Parathyroid adenoma (tissue), 2 donors: ENCODE results near the gene SRPK3.

Experiments
- H2AFZ ChIP-seq: fragments of 300-600 bp; sonication (generic); one replicate; pipeline ENCODE4 v1.7.0; 2017; ENCODE audit warnings: antibody characterized with exemption, mild to moderate bottlenecking
- H3K27ac ChIP-seq: fragments of 300-600 bp; sonication (generic); one replicate; pipeline ENCODE4 v1.7.0; 2017
- H3K27me3 ChIP-seq: fragments of 300-600 bp; sonication (generic); one replicate; pipeline ENCODE4 v1.7.0; 2017; ENCODE audit warnings: low read length; ENCODE audit not compliant: control insufficient read depth, insufficient read depth
- H3K36me3 ChIP-seq: fragments of 300-600 bp; sonication (generic); one replicate; pipeline ENCODE4 v1.7.0; 2017; ENCODE audit warnings: low read length; ENCODE audit not compliant: control insufficient read depth, insufficient read depth
- H3K4me1 ChIP-seq: fragments of 300-600 bp; sonication (generic); one replicate; pipeline ENCODE4 v1.7.0; 2017; ENCODE audit warnings: control low read depth
- H3K4me2 ChIP-seq: fragments of 300-600 bp; sonication (generic); one replicate; pipeline ENCODE4 v1.7.0; 2017; ENCODE audit warnings: low read length
- H3K4me3 ChIP-seq: fragments of 300-600 bp; sonication (generic); one replicate; pipeline ENCODE4 v1.7.0; 2017; ENCODE audit warnings: low read depth, low read length
- H3K79me2 ChIP-seq: fragments of 300-600 bp; sonication (generic); one replicate; pipeline ENCODE4 v1.7.0; 2017; ENCODE audit warnings: control low read depth
- H3K9ac ChIP-seq: fragments of 300-600 bp; sonication (generic); one replicate; pipeline ENCODE4 v1.7.0; 2017; ENCODE audit warnings: mild to moderate bottlenecking
- H3K9me3 ChIP-seq: fragments of 300-600 bp; sonication (generic); one replicate; pipeline ENCODE4 v1.7.0; 2017; ENCODE audit warnings: low read length; ENCODE audit not compliant: control insufficient read depth
- TF ChIP-seq, protein P1 (sequence below): fragments of 300-600 bp; sonication (generic); IDR thresholded peaks from one replicate; pipeline ENCODE4 v1.7.0; 2017; ENCODE audit warnings: antibody characterized with exemption, mild to moderate bottlenecking
- donor health status: primary hyperparathyroidism.

Gene SRPK3

DNA sequence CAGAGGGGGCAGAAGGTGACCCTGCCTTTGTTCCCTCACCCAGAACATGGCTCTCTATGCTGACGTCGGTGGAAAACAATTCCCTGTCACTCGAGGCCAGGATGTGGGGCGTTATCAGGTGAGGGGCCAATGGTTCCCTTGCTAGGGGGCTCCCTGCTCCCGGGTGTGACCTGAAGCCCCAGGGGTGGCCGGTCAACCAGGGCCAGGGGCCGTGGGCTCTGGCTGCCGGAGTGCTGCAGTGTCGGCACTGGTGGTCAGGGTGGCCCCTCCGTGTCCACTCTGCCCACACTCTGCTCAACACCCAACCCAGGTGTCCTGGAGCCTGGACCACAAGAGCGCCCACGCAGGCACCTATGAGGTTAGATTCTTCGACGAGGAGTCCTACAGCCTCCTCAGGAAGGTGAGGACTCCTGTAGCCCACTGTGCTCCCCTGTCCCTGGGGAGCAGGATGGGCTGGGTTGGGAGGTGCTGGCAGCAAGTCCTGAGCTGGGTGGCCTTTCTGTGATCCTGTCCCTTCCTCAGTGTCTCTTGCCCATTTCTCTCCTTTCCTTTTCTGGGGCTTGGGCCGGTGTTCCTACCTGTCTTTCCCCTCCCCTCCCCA lies 16.7 kb downstream of the SRPK3 start:
- H3K79me2 ChIP-seq: peaks cover 6% of the 10 kb centered on the region
- H3K9me3 ChIP-seq: no peaks in the 10 kb centered on the region
- H3K4me2 ChIP-seq: no peak overlapping the region
- H3K36me3 ChIP-seq: no peaks in the 10 kb centered on the region
- TF ChIP-seq, protein P1, sequence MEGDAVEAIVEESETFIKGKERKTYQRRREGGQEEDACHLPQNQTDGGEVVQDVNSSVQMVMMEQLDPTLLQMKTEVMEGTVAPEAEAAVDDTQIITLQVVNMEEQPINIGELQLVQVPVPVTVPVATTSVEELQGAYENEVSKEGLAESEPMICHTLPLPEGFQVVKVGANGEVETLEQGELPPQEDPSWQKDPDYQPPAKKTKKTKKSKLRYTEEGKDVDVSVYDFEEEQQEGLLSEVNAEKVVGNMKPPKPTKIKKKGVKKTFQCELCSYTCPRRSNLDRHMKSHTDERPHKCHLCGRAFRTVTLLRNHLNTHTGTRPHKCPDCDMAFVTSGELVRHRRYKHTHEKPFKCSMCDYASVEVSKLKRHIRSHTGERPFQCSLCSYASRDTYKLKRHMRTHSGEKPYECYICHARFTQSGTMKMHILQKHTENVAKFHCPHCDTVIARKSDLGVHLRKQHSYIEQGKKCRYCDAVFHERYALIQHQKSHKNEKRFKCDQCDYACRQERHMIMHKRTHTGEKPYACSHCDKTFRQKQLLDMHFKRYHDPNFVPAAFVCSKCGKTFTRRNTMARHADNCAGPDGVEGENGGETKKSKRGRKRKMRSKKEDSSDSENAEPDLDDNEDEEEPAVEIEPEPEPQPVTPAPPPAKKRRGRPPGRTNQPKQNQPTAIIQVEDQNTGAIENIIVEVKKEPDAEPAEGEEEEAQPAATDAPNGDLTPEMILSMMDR: no peak
- no peak overlapping the region for H3K9ac ChIP-seq
- no peak overlapping the region for H3K4me3 ChIP-seq
- no peak overlapping the region for H2AFZ ChIP-seq
- H3K27me3 ChIP-seq: no peaks in the 10 kb centered on the region
- H3K4me1 ChIP-seq: no peaks in the 10 kb centered on the region
- H3K27ac ChIP-seq: no peak overlapping the region

DNA sequence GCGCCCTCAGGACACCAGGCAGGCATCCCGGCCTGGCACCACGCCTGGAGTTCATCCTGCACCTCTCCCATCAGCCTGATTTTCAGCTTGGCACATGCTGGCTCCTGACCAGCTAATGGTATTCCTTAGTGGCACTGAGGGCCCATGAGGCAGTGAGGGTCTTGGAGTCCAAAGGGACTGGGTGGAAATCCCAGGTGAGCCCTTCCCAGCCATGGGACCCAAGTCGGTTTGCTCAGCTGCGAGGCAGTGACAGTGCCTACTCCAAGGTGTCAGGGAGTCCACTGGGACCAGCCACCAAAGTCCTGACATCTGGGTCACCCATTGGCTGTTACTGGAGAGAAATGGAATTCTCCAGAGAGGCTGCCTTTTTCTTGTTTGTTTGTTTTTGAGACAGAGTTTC lies 18.5 kb downstream of the SRPK3 start:
- no peak overlapping the region for H3K9ac ChIP-seq
- H3K4me3 ChIP-seq: no peak overlapping the region

DNA sequence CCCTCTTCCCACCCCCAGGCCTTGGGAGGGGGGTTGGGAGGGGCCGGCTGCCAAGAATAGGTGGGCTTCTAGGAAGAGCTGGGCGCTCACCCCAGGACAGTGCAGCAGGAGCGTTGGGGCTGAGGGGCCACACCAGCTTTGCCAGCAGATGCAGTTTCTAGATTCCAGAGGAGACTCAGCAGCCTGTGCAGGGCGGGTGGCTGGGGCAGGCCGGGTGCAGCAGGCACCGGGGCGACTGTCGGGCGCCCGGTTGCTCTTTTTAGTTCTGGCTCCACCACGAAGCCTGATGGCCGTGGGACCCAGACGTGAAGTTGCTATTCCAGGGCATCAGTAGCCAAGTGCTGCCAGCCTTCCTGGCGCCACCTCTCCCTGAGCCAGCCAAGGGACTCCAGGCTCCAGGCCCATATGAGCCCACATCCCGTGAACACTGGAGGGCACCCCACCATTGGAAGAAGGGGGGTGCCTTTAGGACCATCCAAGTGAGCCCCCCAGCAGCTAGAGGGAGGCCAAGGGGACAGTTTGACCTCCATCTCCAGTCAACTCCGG lies 19.4 kb downstream of the SRPK3 start:
- H3K9ac ChIP-seq: no peak overlapping the region
- no peak overlapping the region for H3K27ac ChIP-seq

More for the DNA sequence above, 18.5 kb downstream of the SRPK3 start:
- H3K27me3 ChIP-seq: no peaks in the 10 kb centered on the region
- H3K27ac ChIP-seq: no peak overlapping the region
- no peak overlapping the region for H3K4me2 ChIP-seq
- TF ChIP-seq, protein P1: no peak
- no peaks in the 10 kb centered on the region for H3K36me3 ChIP-seq
- H3K4me1 ChIP-seq: no peaks in the 10 kb centered on the region
- no peaks in the 10 kb centered on the region for H3K9me3 ChIP-seq
- no peaks in the 10 kb centered on the region for H3K79me2 ChIP-seq
- H2AFZ ChIP-seq: no peak overlapping the region

DNA sequence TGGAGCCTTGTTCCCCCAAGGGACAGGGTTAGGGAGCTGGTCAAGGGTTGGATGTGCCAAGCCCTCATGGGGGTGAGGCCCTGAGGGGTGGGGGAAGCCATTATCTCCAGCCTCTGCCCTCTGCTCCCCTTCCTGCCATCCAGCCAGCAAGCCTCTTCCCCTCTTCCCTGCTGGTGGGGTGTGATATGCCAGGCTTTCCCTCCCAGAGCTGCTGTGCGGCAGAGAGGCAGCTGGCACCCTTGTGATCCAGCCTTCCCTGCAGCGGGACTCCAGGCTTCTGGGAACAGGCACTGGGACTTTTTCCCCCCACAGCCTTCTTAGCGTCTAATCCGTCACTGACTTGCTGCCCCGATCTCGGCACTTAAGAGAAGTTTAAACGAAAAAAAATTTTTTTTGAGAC lies 19.9 kb downstream of the SRPK3 start:
- no peak overlapping the region for H3K4me2 ChIP-seq
- TF ChIP-seq, protein P1: no peak
- no peak overlapping the region for H3K27ac ChIP-seq
- H3K9ac ChIP-seq: no peak overlapping the region
- no peaks in the 10 kb centered on the region for H3K27me3 ChIP-seq
- no peaks in the 10 kb centered on the region for H3K36me3 ChIP-seq
- H3K4me3 ChIP-seq: no peak overlapping the region
- H3K79me2 ChIP-seq: no peaks in the 10 kb centered on the region
- H3K9me3 ChIP-seq: no peaks in the 10 kb centered on the region
- no peak overlapping the region for H2AFZ ChIP-seq
- H3K4me1 ChIP-seq: no peaks in the 10 kb centered on the region

More for the DNA sequence above, 19.4 kb downstream of the SRPK3 start:
- Histone ChIP-seq H3K36me3 (no peaks in the 10 kb centered on the region), H3K9me3 (no peaks in the 10 kb centered on the region), H2AFZ (no peak overlapping the region), H3K79me2 (no peaks in the 10 kb centered on the region), H3K4me2 (no peak overlapping the region), H3K27me3 (no peaks in the 10 kb centered on the region), H3K4me1 (no peaks in the 10 kb centered on the region), H3K4me3 (no peak overlapping the region)
- TF ChIP-seq, protein P1: no peak

DNA sequence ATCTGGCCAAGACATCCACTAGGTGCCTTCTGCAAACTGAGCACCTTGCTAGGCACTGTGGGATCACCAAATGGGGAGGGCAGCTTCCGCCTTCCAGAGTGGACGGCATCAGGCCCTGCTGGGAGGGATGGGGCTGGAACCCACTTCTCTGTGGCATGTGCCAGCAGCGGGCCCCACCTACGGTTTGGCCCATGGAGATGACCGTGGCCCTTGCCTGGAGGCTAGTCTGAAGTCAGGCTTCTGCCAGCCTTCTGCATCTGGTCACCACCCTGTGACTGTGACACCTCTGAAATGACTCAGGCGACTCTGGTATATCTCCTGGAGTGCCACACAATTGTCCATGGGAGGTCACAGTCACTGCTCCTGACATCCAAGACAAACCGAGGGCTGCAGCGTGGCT lies 20.8 kb downstream of the SRPK3 start:
- Histone ChIP-seq H3K4me3 (no peak overlapping the region), H3K27me3 (no peaks in the 10 kb centered on the region), H3K79me2 (no peaks in the 10 kb centered on the region), H2AFZ (no peak overlapping the region), H3K9me3 (no peaks in the 10 kb centered on the region), H3K9ac (no peak overlapping the region), H3K36me3 (no peaks in the 10 kb centered on the region), H3K4me2 (no peak overlapping the region), H3K4me1 (no peaks in the 10 kb centered on the region), H3K27ac (no peak overlapping the region)
- TF ChIP-seq, protein P1: no peak
